ENCODE data around the gene WWOX. TPM values are rescaled to one million over a fixed set of nuclear protein-coding genes. Genes with fewer than 3 reads are reported as not detected.

WWOX gene
- total RNA-seq, 1 donor from 2014 or later: 34.9 TPM

DNA sequence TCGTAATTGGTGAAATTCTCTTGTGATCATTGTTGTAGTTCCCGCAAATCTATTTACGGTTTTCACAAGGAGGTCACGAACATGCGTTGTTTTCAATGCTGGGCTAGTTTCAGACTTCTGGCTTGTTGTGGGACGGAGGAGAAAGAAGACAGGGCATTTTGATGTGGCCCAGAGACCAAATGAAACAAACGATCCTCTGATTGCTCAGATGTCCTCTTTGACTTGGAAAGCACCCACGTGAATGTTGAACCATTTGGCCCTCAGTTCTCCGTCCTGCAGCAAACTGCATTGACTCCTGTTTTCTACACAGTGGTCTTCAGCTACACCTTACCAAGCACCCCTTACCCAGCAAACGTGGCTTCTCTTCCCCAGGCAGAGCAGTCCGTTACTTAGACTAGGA is 391.0 kb downstream of the WWOX start:
- Histone ChIP-seq H3K27me3 (ENCODE audit: control insufficient read depth, insufficient read depth, low read length) (no peaks in the 10 kb centered on the region), H3K36me3 (ENCODE audit: control insufficient read depth, insufficient read depth, low read length) (no peaks in the 10 kb centered on the region), H3K4me3 (ENCODE audit: low read depth, low read length) (no peak overlapping the region)
- TF ChIP-seq, protein P1, sequence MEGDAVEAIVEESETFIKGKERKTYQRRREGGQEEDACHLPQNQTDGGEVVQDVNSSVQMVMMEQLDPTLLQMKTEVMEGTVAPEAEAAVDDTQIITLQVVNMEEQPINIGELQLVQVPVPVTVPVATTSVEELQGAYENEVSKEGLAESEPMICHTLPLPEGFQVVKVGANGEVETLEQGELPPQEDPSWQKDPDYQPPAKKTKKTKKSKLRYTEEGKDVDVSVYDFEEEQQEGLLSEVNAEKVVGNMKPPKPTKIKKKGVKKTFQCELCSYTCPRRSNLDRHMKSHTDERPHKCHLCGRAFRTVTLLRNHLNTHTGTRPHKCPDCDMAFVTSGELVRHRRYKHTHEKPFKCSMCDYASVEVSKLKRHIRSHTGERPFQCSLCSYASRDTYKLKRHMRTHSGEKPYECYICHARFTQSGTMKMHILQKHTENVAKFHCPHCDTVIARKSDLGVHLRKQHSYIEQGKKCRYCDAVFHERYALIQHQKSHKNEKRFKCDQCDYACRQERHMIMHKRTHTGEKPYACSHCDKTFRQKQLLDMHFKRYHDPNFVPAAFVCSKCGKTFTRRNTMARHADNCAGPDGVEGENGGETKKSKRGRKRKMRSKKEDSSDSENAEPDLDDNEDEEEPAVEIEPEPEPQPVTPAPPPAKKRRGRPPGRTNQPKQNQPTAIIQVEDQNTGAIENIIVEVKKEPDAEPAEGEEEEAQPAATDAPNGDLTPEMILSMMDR (IDR thresholded peaks at IDR 0.05; ENCODE audit: insufficient read depth, low read length, poor library complexity, severe bottlenecking): no peak
- DNase-seq (ENCODE audit: low read depth): no peak

DNA sequence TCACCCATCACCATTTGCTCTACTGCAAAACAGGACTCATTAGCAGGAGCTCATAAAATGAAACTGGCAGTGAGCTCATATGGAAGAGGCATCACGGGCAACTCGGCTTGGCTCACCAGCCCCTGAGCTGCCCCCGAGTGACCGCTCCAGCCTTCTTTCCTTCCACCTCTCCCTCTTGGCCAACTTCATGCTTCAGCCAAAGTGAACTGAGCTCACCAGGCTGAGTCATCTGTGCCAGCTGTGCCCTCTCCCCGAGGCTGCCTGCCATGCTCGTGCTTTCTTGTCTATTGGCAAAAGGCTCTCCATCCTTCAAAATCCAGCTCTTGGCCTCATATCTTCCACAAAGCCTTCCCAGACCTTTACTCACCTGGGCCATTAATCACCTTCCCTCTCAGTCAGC is 391.4 kb downstream of the WWOX start:
- no peak for DNase-seq (ENCODE audit: low read depth)
- TF ChIP-seq, protein P1 (IDR thresholded peaks at IDR 0.05; ENCODE audit: insufficient read depth, low read length, poor library complexity, severe bottlenecking): no peak
- H3K27me3 ChIP-seq (ENCODE audit: control insufficient read depth, insufficient read depth, low read length): no peaks in the 10 kb centered on the region

DNA sequence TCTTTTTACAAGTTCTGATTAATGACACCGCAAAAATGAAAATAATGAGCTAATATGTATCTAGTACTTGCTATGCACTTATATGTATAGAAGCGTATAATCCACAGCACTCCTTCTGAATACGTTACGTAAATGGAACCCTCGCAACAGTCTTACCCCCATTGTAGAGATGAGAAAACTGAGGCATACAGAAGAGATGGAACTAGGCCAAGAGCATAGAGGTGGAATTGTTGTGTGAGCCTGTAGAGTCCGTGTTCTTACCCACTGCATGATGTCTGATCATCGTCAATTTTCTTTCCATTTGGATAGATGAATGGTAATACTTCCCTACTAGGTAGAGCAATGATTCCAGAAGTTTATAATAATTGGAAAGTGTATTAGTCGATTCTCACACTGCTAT is 394.1 kb downstream of the WWOX start:
- TF ChIP-seq, protein P1 (IDR thresholded peaks at IDR 0.05; ENCODE audit: insufficient read depth, low read length, poor library complexity, severe bottlenecking): no peak
- Histone ChIP-seq H3K36me3 (ENCODE audit: control insufficient read depth, insufficient read depth, low read length) (no peaks in the 10 kb centered on the region), H3K27me3 (ENCODE audit: control insufficient read depth, insufficient read depth, low read length) (no peaks in the 10 kb centered on the region), H3K4me3 (ENCODE audit: low read depth, low read length) (no peak overlapping the region)
- DNase-seq (ENCODE audit: low read depth): no peak

More for the DNA sequence above, 391.4 kb downstream of the WWOX start:
- Histone ChIP-seq H3K36me3 (ENCODE audit: control insufficient read depth, insufficient read depth, low read length) (no peaks in the 10 kb centered on the region), H3K4me3 (ENCODE audit: low read depth, low read length) (no peak overlapping the region)

DNA sequence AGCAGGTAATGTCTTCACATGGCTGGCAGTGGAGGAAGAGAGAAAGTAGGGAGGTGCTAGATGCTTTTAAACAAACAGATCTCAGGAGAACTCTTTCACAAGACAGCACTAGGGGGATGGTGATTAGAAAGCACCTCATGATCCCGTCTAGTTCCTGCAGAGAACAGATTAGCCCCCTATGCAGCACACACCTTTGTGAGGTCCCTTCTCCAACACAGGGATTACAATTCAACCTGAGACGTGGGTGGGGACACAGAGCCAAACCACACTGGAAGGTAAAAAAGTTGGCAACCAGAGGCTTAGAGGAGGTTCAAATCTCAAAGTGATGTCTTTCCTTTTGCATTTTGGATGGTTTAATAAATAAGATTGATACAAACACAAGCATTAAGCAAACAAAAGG is 394.7 kb downstream of the WWOX start:
- no peaks in the 10 kb centered on the region for H3K27me3 ChIP-seq (ENCODE audit: control insufficient read depth, insufficient read depth, low read length)

DNA sequence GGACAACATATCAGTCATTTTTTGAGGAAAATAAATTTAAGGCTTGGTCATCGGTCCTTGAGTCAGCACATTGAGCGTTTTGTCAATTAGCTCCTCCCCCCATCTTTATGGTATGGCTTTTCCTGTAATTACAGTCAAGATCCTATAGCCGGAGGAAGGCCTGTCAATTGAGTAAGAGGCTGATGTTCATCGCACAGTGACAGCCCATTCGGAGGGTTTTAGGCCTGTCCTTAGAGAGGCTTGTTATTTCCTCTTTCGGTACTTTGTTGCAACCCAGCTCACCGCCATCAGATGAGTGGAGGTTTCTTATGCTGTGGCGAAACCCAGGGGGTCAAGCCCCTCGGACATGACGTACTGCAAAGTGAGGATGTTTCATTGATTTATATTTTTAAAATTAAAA is 395.2 kb downstream of the WWOX start:
- H3K27me3 ChIP-seq (ENCODE audit: control insufficient read depth, insufficient read depth, low read length): no peaks in the 10 kb centered on the region
- TF ChIP-seq, protein P1 (IDR thresholded peaks at IDR 0.05; ENCODE audit: insufficient read depth, low read length, poor library complexity, severe bottlenecking): no peak
- H3K4me3 ChIP-seq (ENCODE audit: low read depth, low read length): no peak overlapping the region

More for the DNA sequence above, 394.7 kb downstream of the WWOX start:
- no peaks in the 10 kb centered on the region for H3K36me3 ChIP-seq (ENCODE audit: control insufficient read depth, insufficient read depth, low read length)
- TF ChIP-seq, protein P1 (IDR thresholded peaks at IDR 0.05; ENCODE audit: insufficient read depth, low read length, poor library complexity, severe bottlenecking): no peak
- DNase-seq (ENCODE audit: low read depth): no peak
- H3K4me3 ChIP-seq (ENCODE audit: low read depth, low read length): no peak overlapping the region

DNA sequence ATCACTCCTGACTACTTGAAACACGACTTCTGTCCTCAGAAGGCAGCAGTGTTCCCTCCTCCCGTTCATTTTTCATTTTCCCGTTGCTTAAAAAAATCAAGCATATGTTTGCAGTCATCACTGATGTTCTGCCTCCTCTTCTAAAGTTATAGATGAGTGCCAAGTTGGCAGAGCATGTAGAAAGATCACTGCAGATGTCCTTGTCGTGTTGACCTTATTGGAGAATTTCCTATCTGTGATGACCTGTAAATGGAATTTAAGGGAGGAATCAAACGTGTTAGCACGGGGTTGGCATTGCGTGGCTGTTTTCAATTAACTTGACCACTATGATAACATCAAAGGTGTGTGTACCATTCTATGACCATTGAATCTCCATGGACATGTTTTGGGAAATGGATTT is 396.7 kb downstream of the WWOX start:
- H3K4me3 ChIP-seq (ENCODE audit: low read depth, low read length): no peak overlapping the region
- H3K27me3 ChIP-seq (ENCODE audit: control insufficient read depth, insufficient read depth, low read length): no peaks in the 10 kb centered on the region
- TF ChIP-seq, protein P1 (IDR thresholded peaks at IDR 0.05; ENCODE audit: insufficient read depth, low read length, poor library complexity, severe bottlenecking): no peak
- no peak for DNase-seq (ENCODE audit: low read depth)
- H3K36me3 ChIP-seq (ENCODE audit: control insufficient read depth, insufficient read depth, low read length): no peaks in the 10 kb centered on the region

More for the DNA sequence above, 395.2 kb downstream of the WWOX start:
- no peaks in the 10 kb centered on the region for H3K36me3 ChIP-seq (ENCODE audit: control insufficient read depth, insufficient read depth, low read length)
- DNase-seq (ENCODE audit: low read depth): no peak

Data from kidney epithelial cell (primary cell).